Pancreas (tissue), 10 donors: ENCODE measurements around the gene CST5. TPM values are rescaled to one million over a fixed set of nuclear protein-coding genes. Genes with fewer than 3 reads are reported as not detected.

Source experiments
- ATAC-seq, 4 donors: fragments of 200-7000 bp; cut with Tn5 transposase; one replicate each; pipeline versions ENCODE4 v1.8.0 to v1.9.1; 2020; ENCODE audit warnings: mild to moderate bottlenecking in 4 of 4, moderate library complexity in 4 of 4
- DNase-seq, 6 donors: peaks; one replicate each; pipeline ENCODE4 v3.0.0-alpha.2; 2020
- FAIRE-seq: peaks from 2 replicates; lab custom pipeline; 2012; peaks lifted over from hg19 to GRCh38; lab: Jason Lieb, UNC
- H3K27ac ChIP-seq, 4 donors: fragments of 200-600 bp; sonication (generic); 1 replicate in 3 of 4; 2 replicates in 1 of 4; pipeline versions ENCODE4 v1.5.0 to v1.8.0; 2020
- H3K27me3 ChIP-seq, 4 donors: fragments of 200-600 bp; one replicate each; pipeline ENCODE4 v1.8.0; 2021
- H3K36me3 ChIP-seq, 3 donors: fragments of 200-600 bp; sonication (generic) in 1 of 3; one replicate each; pipeline versions ENCODE4 v1.5.0 to v1.8.0; 2020 to 2021
- H3K4me1 ChIP-seq, 3 donors: fragments of 200-600 bp; one replicate each; pipeline ENCODE4 v1.8.0; 2021
- H3K4me3 ChIP-seq, 4 donors: fragments of 200-600 bp; sonication (generic) in 2 of 4; one replicate each; pipeline versions ENCODE4 v1.5.0 to v1.8.0; 2020 to 2021
- H3K9me3 ChIP-seq, 4 donors: fragments of 200-600 bp; one replicate each; pipeline ENCODE4 v1.8.0; 2021
- CTCF ChIP-seq, 4 donors: fragments of 200-600 bp; sonication (generic) in 3 of 4; IDR thresholded peaks; one replicate each; pipeline versions ENCODE4 v1.5.0 to v1.8.0; 2021; ENCODE audit warnings: antibody characterized with exemption in 4 of 4
- WGBS, 2 donors: extraction: QIAGEN DNeasy Blood & Tissue Kit; methylation state at CpG; one replicate each; pipeline ENCODE4 v1.1.7; 2013; 5-methylcytosine and 5-hydroxymethylcytosine counted together
- intact Hi-C, 3 donors: fragments of 100-400 bp; cut with DNase I; formaldehyde crosslinking; loops; one replicate each; pipeline versions ENCODE4 v1.11.1 to v1.14.2; 2022
- polyA plus RNA-seq, 2 donors: library from polyadenylated mRNA; stranded (reverse); fragments of 200-250 nt; gene quantifications; one replicate each; pipeline ENCODE4 v1.2.3, GENCODE V29; 2013
- total RNA-seq, 6 donors: library from RNA; stranded (reverse); fragmentation: NEBNext Ultra II Directional in 4 of 6; extraction: Animal tissue kit (Norgen Biotek cat#: 25700) in 4 of 6; gene quantifications; one replicate each; pipeline versions ENCODE4 v1.2.1 to v1.2.4, GENCODE V29; 2021 to 2023
- donor health status: healthy with polysubstance abuse.
- donor health status: DM: no; HTN: no; CAD: no; lungs with moderate emphysema.
- donor health status: DM: no; HTN: no; CAD: no.
- donor health status: control.
- donor health status: control.
- donor health status: Bipolar disorder and iron deficiency.
- donor health status: DM: yes; HTN: yes; CAD: no.
- donor health status: DM: no; HTN: no; CAD: no.
- donor health status: DM: no; HTN: no; CAD: no.
- donor health status: DM: yes; HTN: yes; CAD: no.

The CST5 gene
- total and polyA plus RNA-seq, 8 donors = 0.23 to 0.63 (median 0.46) TPM; not detected in 3

- no peaks in the 10 kb centered on the region for H3K9me3 ChIP-seq
- no peaks in the 10 kb centered on the region for H3K36me3 ChIP-seq
- DNase-seq = no peak
- no peak for ATAC-seq
- FAIRE-seq = no peak
- no peaks in the 10 kb centered on the region for H3K4me1 ChIP-seq
- no peak overlapping the region for H3K27ac ChIP-seq
- H3K4me3 ChIP-seq = no peak overlapping the region
- WGBS, 2 donors = 55 to 60% methylated on average over 2 of the region's 2 CpGs
- intact Hi-C loops = no loop called here
- no peak for TF ChIP-seq CTCF (IDR thresholded peaks at IDR 0.05)
- no peaks in the 10 kb centered on the region for H3K27me3 ChIP-seq
Observed at GRCh38 chr20:23926526-23926880, 47.0 kb upstream of the CST5 start.

DNA sequence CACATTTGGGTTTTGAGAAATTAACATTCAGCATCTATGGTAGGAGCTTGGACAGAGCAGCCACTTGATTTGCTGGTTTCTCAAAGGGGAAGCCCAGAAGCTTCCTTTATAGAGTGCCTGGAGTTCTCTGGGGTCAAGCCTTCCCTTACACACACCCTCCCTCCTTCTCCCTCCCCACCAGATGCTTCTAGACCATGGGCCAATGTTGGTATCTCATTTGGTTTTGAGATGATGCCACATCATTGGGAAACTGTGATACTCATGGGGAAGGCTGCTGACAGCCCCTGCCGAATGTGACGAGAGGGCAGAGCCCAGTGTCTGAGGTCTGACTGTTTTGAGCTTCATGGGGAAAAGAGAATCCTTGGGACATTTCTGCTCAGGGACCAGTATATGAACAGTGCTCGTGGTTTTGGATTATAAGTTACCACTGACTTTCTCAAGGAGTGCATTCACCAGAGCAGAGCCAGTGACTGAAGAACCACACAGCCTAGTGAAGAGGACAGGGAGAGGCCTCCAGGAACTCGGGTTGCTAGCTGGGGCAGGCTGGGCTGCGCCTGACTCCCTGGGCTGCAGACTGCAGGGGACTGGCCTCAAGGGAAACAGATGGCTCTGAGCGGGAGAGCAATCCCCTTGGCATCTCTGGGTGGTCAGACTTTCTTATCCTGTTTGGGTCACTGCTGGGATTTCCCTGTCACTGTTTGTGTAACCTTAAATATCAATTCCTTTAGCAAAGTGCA is 46.4 kb upstream of the CST5 start:
- FAIRE-seq = no peak
- no peaks in the 10 kb centered on the region for H3K36me3 ChIP-seq
- intact Hi-C loops = no loop called here
- no peak for DNase-seq
- ATAC-seq = no peak
- TF ChIP-seq CTCF (IDR thresholded peaks at IDR 0.05) = no peak
- no peak overlapping the region for H3K27ac ChIP-seq
- no peak overlapping the region for H3K4me3 ChIP-seq
- no peaks in the 10 kb centered on the region for H3K4me1 ChIP-seq
- no peaks in the 10 kb centered on the region for H3K9me3 ChIP-seq
- H3K27me3 ChIP-seq = no peaks in the 10 kb centered on the region
- 63 to 69% methylated on average over 6 of the region's 6 CpGs for WGBS, 2 donors

DNA sequence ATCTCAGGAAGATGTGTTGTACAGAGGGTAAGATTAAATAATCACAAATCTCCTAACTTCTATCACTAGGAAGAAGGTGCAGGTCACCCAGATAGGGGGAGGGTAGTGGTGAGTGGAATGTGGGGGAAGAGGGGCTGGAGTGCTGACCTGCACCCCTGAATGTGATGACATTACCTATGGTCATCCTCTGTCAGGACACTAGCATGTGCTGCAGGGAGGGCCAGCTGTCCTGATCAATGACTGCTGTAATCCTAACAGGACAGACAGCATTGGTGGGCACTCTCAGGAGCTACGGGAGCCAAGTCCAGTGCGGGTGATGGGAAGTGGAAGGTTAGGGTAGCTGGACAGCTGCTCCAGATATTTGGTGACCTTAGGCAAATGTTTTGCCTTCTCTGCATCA is 45.2 kb upstream of the CST5 start:
- ATAC-seq = no peak
- no peak for TF ChIP-seq CTCF (IDR thresholded peaks at IDR 0.05)
- intact Hi-C loops = no loop called here
- Histone ChIP-seq H3K9me3 (no peaks in the 10 kb centered on the region), H3K27ac (no peak overlapping the region), H3K36me3 (no peaks in the 10 kb centered on the region), H3K27me3 (no peaks in the 10 kb centered on the region), H3K4me3 (no peak overlapping the region), H3K4me1 (no peaks in the 10 kb centered on the region)
- FAIRE-seq = no peak
- no peak for DNase-seq
- 51 to 53% methylated on average over 2 of the region's 2 CpGs for WGBS, 2 donors

DNA sequence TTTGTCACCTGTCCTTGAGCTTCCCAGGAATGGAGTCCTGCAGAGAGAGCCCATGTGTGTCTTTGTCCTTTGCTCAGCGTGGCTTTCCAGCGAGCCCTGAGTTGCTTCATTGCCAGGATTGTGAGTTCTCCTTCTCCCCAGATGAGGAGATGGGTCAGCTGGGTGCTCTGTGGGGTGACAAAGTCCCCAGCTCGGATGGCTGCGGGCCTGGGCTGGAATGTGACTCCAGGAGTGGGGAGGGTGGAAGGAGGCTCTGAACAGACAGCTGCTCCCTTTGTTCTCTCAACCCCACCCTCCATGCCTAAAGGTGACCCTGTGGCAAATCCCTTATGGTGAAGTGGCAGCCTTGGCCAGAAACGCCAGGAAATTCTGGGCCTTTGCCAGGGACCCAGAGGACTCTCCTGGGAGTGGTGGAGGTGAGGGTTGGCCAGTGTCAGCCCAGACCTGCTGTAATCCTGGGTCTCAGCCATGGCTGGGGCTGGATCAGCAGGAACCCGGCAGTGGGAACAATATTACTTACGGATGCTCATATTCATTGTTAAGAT is 44.4 kb upstream of the CST5 start:
- ATAC-seq = peak in 3 of 4 donors; percentile 33 to 65 (median 55)
- H3K4me3 ChIP-seq = no peak overlapping the region
- WGBS, 2 donors = 34 to 38% methylated on average over 7 of the region's 7 CpGs
- no peaks in the 10 kb centered on the region for H3K27me3 ChIP-seq
- no peak for TF ChIP-seq CTCF (IDR thresholded peaks at IDR 0.05)
- FAIRE-seq = no peak
- H3K36me3 ChIP-seq = no peaks in the 10 kb centered on the region
- intact Hi-C loops = no loop called here
- peak in 4 of 6 donors; percentile 45 to 75 (median 55) for DNase-seq
- H3K4me1 ChIP-seq = no peaks in the 10 kb centered on the region
- no peaks in the 10 kb centered on the region for H3K9me3 ChIP-seq
- H3K27ac ChIP-seq = no peak overlapping the region

- Histone ChIP-seq H3K27me3 (no peaks in the 10 kb centered on the region), H3K36me3 (no peaks in the 10 kb centered on the region), H3K4me1 (no peaks in the 10 kb centered on the region), H3K4me3 (no peak overlapping the region), H3K9me3 (no peaks in the 10 kb centered on the region), H3K27ac (no peak overlapping the region)
- TF ChIP-seq CTCF (IDR thresholded peaks at IDR 0.05) = no peak
- WGBS, 2 donors = 66 to 72% methylated on average over 6 of the region's 6 CpGs
- no peak for FAIRE-seq
- DNase-seq = no peak
- no peak for ATAC-seq
- intact Hi-C loops = no loop called here
Observed at GRCh38 chr20:23923311-23923710, 43.8 kb upstream of the CST5 start.
